SK-N-DZ (cell line): ENCODE measurements around the gene CYFIP1.

Experiments
- DNase-seq: peaks from one replicate; pipeline ENCODE4 v3.0.0-alpha.2; 2015; ENCODE audit warnings: low spot score

The CYFIP1 gene

DNA sequence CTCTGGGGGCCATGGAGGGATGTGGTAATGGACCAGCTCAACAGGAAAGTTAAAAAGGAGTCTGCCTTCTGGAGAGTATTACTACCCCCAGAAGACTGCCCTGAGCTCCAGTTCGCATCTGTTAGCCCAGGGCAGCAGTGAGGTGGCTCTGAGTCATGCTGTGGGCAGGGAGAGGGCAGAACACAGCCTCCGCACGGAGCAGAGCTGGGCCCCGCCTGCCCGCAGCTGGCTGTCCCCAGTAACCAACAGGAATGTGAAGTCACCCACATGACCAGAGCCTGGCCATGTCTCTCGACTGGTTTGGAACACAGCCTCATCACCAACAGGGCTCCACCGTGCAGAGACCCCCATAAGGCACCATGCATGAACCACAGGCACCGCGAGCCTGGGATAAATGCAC lies 62.1 kb downstream of the CYFIP1 start:
- no peak for DNase-seq

DNA sequence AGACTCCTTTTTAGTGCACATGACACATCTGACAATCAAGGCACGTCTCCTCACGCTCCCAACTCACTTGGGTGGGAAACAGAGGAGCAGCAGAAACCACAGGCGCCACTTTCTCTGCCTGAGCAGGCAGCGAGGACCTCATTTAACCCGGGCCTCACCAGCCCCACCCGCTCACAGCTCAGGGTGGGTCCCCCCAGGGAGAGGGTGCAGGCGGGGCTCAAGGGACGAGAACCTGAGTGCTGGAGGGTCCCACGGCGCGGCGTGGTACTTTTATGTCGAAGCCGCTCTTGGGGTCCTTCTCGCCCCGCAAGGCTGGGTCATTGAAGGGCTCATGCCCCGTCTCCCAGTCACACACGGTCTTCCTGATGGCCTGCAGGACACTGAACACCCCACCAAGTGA lies 62.6 kb downstream of the CYFIP1 start:
- no peak for DNase-seq

DNA sequence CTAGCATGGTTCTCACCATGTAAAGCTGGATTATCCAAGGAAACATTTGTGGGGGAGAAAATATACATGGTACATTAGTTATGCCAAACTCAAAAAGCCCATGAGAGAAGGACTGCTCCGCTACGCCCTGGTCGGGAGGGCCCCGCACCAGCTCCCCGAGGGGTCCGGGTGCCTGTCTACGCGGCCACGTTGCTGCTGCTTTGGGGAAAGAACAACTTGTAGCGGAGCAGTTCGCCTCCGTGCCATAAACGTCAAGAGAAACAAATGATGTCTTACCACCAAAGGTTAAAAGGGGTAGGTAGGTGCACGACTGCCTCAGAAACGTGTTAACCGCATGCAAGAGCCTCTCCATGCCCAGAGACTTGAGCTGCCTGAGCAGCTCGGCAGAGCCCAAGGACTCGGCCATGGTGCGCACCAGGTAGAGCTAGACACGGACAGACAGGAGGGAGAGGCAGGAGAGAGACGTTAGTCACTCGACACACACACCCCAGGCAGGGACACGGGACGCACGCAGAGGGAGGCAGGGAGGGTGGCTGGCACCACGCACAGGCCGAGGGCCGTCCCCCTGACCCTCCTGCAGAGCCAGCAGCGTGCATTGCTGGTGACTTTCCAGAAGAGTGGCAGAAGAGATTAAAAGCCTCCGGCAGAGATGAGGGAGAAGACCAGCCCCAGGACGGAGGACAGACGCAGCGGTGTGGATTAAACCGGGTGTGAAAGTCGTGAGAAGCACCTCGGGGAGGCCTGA lies 63.4 kb downstream of the CYFIP1 start:
- no peak for DNase-seq

GRCh38 chr15:22915866-22916515 lies 64.2 kb downstream of the CYFIP1 start:
- no peak for DNase-seq

DNA sequence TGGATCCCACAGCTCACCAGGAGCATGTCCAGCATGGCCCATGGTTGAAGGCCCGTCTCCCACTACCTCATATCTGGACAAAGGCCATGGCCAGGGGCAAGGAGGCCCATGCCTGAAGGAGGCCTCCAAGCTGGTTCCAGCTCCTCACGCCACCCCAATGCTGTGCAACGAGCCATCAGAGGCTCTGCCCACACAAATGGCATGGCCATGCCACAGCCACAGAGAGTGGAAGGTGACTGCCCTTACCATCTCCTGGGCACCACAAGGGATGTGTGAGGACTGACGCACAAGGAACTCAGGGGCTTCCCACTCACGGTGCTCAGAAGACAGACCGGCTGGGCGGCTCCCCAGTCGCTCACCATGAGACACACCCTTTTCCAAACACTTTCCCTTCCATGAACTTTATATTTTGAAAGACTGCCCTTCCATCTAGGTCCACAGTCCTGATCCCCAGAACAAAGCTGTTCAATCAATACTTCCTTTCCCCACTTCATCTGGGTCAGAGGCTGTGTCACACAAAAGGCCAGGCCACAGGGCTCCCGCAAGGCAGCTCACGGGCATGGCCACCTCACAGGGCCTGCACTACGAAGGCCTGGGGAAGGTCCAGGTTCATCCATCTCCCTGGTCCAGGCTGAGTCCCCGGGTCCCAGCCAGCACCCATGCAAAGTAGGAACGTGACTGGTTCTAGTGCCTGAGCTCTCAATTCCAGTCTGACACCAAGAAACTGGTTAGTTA lies 66.4 kb downstream of the CYFIP1 start:
- DNase-seq: no peak

DNA sequence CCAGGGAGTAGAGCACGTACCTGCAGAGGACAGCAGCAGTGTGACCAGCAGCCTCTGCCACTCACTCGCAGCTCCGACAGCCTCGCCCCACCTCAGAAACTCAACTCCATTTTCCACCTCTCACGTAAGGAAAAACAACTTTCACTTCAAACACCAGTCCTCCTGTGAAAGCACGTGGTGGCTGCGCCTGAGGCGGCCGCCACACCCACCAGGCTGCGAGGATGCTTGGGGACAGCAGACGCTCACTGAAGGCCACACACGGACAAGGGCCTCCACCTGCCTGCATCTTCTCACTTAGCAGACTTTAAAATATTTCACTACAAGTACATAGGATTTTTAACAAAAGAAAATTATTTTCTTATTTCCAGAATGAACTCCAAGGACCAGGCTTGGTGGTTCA lies 67.9 kb downstream of the CYFIP1 start:
- DNase-seq: no peak

GRCh38 chr15:22911306-22911705 lies 68.9 kb downstream of the CYFIP1 start:
- no peak for DNase-seq

GRCh38 chr15:22908830-22909229 lies 71.3 kb downstream of the CYFIP1 start:
- DNase-seq: no peak

GRCh38 chr15:22907161-22907950 lies 72.8 kb downstream of the CYFIP1 start:
- no peak for DNase-seq

DNA sequence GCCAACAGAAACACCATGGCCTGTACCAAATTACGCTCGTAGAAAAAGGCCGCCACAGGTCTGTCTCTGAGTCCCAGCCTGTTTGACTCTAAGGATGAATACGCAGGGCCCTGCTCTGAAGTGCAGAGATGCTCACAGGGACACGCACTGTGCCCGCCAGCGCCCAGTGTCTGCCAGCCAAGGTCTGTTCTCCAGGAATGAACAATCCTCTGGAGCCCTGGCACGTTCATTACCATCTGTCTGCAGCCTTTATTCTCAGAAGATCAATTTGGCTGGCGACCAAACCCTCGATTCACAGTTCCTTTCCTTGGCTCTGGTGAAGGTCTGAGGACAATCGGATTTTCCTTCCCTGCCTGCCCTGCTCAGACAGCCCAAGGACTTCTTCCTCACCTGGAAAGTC lies 75.4 kb downstream of the CYFIP1 start:
- DNase-seq: no peak

DNA sequence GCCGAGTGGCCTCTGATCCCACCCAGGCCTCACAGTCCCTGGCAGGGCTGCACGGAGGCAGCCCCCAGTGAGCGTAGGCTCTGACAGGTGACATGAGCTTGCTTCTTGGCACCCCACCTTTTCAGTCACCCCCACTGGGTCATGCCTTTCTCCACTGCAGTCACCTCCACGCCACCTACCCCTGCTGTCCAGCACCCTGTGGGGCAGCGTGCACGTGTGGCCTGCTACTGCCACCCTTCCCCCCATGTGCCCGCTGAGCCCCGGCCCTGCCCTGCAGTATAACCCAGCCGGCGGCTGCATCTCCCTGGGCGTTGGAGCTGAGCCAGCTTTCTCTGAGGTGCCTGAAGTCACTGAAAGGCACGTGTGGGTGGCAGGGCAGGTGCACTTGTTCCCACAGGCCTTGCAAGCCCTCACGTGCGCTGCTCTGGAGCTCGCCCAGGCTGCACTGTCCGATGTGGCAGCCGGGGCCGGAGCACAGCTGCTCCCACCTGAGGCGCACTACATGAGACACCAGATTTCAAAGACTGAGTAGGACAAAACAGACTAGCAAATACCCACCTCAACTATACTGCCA lies 76.1 kb downstream of the CYFIP1 start:
- no peak for DNase-seq

DNA sequence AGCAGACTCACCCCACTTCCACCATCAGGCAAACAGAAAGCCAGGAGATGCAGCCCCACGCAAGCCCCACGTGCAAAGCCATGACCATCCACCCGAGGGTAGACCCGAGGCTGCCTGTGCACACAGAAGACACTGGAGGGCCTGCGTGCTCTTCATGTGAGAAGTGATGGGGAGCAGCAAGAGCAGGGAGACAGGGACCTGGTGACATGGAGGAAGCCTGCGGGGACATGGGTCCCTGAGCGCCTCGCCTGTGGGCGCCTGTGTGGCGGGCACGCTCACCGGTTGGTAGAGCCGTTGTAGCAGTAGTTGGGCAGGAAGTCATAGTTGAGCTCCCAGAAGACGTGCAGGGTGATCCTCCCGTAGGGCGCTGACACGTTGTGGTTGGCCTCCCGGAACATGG lies 76.7 kb downstream of the CYFIP1 start:
- no peak for DNase-seq

GRCh38 chr15:22902981-22903380 lies 77.2 kb downstream of the CYFIP1 start:
- DNase-seq: no peak

- no peak for DNase-seq
Measured at GRCh38 chr15:22902578-22902977, 77.6 kb downstream of the CYFIP1 start.

GRCh38 chr15:22902046-22902445 lies 78.1 kb downstream of the CYFIP1 start:
- DNase-seq: no peak

DNA sequence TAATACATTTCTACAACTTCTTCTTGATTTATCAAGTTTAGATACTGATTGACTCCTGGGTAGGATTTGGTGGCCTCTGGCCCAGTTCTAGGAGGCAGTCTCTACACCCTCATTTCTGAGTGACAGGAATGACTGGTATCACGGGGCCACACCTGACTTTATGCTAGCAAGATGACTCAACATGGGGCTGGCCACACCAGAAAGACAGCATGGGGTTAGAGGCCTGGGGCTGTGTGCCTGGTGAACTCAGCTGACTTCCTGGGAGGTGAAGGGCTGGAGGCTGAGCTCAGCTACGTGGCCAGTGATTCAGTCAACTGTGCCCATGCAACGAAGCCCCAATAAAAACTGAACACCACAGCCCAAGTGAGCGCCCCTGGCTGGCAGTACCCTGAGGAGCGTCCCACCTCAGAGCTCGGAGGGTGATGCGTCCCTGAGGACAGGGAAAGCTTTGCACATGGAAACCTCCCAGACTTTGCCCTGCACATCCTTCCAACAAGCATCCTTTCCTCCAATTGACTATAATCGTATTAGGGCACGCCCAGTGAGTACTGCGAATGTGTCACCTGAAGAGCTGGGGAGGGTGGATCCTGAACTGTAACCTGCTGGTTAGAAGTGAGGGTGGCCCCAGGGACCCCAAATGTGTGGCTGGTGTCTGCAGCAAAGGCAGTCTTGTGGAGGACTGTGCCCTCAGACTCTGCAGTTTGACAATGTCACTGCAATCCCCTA lies 84.5 kb downstream of the CYFIP1 start:
- DNase-seq: no peak

DNA sequence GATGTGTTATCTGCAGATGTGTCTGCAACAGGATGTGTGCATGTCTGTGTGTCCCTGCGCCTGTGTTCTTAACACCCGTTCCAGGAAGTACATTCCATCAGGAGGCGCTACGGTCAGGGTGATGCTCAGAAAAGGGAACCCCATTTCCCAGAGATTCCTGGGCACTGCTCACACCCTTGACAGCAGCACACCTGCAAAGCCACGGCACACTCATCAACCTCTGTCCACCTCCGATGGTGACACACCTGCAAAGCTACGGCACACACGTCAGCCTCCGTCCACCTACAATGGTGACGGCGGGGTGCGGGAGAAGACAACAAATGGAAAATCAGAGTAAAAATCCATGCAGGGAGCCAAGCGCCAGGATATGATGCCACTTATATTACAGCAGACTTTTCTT lies 86.3 kb downstream of the CYFIP1 start:
- DNase-seq: no peak

- DNase-seq: no peak
Measured at GRCh38 chr15:22893081-22893480, 87.1 kb downstream of the CYFIP1 start.

DNA sequence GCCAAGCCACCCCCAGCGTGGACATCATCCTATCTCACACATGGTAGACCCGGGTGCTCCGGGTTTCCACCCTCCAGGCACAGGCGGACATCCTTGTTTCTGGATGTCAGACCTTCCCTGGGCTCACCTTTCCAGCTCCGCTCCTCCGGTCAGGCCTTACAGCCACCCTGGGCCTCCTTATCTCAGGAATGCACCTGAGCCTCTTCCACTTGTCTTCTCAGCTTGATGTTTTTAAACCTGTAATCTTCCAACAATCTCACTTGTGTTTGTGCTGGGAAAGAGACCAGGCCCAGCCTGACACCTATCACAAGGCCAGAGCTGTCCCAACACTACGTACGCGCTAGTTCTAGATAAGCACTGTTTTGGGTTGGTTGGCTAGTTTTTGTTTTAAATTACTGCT lies 87.8 kb downstream of the CYFIP1 start:
- DNase-seq: no peak

DNA sequence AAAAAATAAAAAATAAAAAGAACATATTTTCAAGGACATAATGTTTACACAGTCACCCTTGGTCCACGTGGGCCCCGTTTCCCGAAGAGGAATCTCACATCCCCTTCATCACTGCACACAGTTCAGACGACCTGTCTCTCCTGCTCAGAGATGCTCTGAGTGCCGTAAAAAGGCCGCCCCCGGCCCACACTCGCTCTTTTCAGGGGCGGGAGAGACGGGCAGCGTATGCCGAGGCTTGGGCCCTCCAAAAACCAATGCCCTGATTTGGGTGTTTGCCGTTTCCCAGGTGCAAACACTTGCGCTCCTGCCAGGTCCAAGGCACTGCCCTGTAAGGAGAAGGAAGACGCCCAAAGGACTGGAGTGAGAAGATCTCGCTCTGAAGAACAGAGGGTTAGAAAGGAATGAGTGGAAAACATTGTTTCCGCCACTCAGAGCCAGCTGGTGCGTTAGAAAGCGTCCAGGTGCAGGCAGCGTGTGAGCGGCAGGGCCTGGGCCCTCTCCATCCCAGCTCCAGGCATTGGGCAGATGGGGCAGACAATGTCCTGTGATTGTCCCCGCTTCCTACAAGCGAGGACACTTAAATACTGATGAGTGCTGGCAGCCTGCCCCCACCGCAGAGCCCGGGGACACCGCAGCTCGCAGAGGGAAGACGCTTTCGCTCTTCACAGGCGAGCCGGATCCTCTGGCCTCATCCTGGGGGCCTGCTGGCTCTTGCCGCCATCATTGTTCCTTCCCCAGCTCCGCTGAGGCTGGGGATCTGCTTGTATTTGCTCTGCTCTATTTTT lies 88.5 kb downstream of the CYFIP1 start:
- no peak for DNase-seq
